Loucy (cell line): ENCODE measurements around the gene SPECC1.

Experiments used
- CTCF ChIP-seq: fragments of 200-600 bp; sonication (generic); conservative IDR thresholded peaks from 2 replicates; pipeline ENCODE4 v1.5.1; 2014; ENCODE audit warnings: mild to moderate bottlenecking, antibody characterized with exemption, low read length
- EZH2phosphoT487 ChIP-seq: fragments of 200-600 bp; IDR thresholded peaks from 2 replicates; pipeline ENCODE4 v1.6.1; 2018; ENCODE audit warnings: antibody characterized with exemption, mild to moderate bottlenecking, moderate library complexity, borderline replicate concordance

GRCh38 chr17:20262226-20263114 lies 253.3 kb downstream of the SPECC1 start:
- TF ChIP-seq CTCF = no peak
- no peak for TF ChIP-seq EZH2phosphoT487
